Coronary artery (tissue), 2 donors: Measurements from ENCODE around the gene COL20A1.

Experiments used
- DNase-seq: peaks from one replicate; pipeline ENCODE4 v3.0.0-alpha.2; 2017; ENCODE audit warnings: low spot score
- H3K27ac ChIP-seq, 2 donors: fragments of 200-600 bp; sonication (generic); one replicate each; pipeline ENCODE4 v1.5.1; 2016 to 2019
- H3K4me3 ChIP-seq: fragments of 200-600 bp; sonication (generic); 2 replicates; pipeline ENCODE4 v1.5.1; 2016; ENCODE audit warnings: mild to moderate bottlenecking, moderate library complexity
- TF ChIP-seq, protein P1 (sequence below): fragments of 200-600 bp; sonication (generic); IDR thresholded peaks from one replicate; pipeline ENCODE4 v1.5.1; 2019; ENCODE audit warnings: antibody characterized with exemption

Gene COL20A1

DNA sequence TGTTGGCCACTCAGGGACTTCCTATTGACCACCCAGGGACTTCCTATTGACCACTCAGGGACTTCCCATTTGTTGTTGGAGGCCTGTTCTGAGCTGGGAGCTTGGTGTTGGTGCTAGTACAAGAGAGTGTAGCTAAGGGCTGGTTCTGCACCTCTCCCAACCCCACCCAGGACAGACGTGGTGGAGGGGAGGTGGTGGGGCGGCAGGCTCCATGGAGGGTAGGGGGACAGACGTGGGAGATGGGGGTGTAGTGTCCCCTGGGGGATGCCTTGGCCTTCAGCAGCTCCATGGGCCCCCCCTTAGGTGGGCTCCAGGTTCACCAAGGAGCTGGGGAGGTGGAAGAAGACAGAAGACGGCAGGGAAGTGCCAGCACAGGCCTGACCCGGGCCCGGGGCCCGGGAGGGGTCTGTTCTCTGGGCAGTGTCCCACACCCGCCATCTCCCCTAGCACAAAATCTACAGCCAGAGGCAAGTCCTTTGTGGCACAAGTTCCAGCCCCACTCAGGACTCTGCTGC, 34.3 kb downstream of the COL20A1 start:
- TF ChIP-seq, protein P1, sequence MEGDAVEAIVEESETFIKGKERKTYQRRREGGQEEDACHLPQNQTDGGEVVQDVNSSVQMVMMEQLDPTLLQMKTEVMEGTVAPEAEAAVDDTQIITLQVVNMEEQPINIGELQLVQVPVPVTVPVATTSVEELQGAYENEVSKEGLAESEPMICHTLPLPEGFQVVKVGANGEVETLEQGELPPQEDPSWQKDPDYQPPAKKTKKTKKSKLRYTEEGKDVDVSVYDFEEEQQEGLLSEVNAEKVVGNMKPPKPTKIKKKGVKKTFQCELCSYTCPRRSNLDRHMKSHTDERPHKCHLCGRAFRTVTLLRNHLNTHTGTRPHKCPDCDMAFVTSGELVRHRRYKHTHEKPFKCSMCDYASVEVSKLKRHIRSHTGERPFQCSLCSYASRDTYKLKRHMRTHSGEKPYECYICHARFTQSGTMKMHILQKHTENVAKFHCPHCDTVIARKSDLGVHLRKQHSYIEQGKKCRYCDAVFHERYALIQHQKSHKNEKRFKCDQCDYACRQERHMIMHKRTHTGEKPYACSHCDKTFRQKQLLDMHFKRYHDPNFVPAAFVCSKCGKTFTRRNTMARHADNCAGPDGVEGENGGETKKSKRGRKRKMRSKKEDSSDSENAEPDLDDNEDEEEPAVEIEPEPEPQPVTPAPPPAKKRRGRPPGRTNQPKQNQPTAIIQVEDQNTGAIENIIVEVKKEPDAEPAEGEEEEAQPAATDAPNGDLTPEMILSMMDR, result no peak
- no peak overlapping the region for H3K27ac ChIP-seq
- DNase-seq, result no peak
- H3K4me3 ChIP-seq, result no peak overlapping the region

DNA sequence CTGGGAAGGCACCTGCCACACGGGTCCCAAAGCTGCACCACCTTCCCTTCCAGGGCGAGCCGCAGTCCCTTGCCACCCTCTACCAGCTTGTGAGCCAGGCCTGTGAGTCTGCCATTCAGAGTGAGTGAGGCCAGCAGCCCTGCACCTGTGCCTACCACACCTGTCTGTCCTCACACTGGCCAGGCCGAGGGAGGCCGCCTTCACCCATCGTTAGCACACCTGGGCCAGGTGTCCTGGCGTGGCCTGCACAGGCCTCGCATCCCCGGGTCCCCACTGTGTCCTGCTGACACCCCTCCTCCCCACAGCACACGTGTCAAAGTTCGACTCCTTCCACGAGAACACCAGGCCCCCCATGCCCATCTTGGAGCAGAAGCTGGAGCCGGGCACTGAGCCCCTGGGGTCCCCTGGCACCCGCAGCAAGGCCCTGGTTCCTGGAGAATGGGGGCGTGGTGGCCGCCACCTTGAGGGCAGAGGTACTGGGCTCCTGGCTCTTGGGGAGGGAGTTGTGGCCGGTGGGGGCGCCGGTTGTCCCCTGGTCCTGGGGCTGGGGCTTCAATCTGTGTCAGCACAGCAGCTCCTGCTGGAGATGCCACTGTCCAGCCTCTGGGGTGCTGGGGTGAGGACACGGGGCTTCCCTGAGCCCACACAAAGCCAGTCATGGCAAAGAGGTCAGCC, 35.2 kb downstream of the COL20A1 start:
- no peak overlapping the region for H3K27ac ChIP-seq
- H3K4me3 ChIP-seq, result no peak overlapping the region
- TF ChIP-seq, protein P1, result no peak
- no peak for DNase-seq

DNA sequence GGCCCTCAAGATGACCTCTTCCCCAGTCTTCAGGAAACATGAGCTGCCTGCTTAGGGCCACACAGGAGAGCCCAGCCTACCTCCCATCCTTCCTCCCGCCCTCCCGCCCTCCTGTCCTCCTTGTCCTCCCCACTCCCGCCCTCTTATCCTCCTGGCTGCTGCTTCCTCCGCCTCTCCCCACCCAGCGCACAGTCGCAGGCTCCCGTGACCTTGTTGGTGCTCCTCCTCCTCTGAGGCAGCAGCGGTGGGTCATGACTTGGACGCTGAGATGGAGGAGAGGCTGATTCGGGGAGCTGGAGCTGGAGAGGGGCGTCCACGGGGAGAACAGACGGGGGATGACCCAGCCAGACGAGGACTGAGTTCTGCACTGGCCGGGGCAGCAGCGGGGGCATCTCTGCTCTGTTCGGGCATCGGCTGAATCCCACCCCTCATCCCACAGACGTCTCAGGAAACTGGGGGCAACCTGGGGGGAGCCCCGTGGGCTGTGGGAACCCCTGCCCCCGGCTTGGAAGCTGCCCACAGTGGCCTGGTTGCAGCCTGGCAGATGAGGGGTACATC, 35.8 kb downstream of the COL20A1 start:
- DNase-seq, result no peak
- Histone ChIP-seq H3K27ac (no peak overlapping the region), H3K4me3 (no peak overlapping the region)
- TF ChIP-seq, protein P1, result no peak

DNA sequence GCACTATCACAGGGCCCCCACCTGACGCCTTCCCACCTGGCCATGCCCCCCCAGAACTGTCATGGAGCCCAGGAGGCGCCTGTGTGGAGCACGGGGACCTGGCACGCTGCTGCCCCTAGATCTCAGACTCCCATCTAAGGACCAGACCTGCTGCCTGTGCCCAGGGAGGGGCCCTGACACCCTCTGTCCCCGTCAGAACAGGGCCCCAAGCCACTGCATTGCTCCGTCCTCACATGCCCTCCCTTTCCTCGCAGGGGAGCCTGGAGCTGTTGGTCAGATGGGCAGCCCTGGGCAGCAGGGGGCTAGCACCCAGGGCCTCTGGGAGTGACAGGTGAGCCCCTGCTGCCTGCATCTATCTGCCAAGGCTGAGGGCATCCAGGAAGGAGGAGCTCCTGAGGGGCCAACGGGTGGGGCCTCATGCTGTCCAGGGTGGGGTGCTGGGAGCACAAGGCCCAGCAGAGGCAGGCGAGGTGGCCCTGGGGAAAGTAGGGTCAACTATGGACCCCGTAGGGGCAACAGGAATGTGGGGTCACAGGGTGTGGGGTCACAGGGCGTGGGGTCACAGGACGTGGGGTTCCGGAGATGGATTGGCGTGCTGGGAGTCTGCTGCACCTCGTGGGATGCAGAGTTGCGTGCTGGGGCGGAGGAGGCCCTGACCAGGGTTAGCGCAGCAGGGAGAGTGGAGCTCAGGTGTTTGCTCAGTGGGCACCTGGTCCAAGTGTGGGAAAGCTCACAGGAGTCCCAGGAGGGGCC, 36.5 kb downstream of the COL20A1 start:
- Histone ChIP-seq H3K27ac (no peak overlapping the region), H3K4me3 (no peak overlapping the region)
- TF ChIP-seq, protein P1, result no peak
- DNase-seq, result no peak

DNA sequence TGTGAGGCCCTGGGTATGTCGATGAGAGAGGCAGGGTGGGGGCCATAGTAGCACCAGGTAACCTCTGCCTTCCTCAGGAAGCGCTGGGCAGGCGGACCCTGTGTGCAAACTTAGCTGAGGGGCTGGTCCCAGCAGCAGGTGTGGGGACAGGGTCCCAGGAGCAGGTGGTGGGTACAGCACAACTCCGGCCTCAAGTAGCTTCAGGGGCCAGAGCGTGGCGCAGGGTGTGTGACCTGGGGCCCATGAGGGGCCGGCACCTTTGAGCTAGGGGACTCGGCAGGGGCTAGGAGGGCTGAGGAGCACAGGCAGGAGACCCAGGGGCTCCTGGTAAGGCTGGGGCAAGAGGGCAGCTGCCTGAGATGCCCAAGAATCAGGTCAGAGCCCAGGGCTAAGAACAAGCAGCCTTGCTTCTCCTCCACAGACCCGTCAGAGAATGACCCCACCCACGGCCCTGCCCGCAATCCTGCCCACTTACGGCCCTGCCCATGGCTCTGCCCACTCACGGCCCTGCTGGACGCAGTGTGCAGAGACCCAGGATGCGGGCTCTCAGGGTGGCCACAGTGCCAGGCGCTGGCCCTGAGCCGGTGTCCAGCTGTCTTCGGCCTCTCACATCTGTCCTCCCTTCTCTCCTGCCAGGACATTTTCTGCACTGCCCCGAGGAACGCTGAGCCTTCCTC, 37.2 kb downstream of the COL20A1 start:
- Histone ChIP-seq H3K4me3 (no peak overlapping the region), H3K27ac (no peak overlapping the region)
- no peak for DNase-seq
- TF ChIP-seq, protein P1, result no peak

DNA sequence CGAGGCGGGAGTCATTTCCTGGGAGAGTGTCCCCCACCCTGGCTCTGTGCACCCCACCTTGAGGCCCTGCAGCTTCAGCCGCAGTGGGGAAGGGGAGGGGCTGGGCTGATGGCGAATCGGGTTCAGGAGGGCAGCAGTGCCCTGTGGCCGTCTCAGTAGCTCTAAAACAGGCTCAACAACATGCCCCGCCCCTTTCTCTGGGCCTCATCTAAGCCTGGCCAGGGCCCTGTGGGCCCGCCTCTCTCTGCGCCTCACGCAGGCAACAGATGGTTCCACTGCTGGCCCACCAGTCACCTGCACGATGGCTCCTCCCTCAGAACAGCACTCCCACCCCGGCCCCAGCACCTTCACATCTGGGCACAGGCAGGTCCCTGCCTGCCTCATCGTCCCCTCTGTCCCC, 38.0 kb downstream of the COL20A1 start:
- no peak overlapping the region for H3K4me3 ChIP-seq
- TF ChIP-seq, protein P1, result no peak
- no peak overlapping the region for H3K27ac ChIP-seq
- DNase-seq, result no peak
